Measurements from ENCODE around the gene UPB1.

The UPB1 gene

DNA sequence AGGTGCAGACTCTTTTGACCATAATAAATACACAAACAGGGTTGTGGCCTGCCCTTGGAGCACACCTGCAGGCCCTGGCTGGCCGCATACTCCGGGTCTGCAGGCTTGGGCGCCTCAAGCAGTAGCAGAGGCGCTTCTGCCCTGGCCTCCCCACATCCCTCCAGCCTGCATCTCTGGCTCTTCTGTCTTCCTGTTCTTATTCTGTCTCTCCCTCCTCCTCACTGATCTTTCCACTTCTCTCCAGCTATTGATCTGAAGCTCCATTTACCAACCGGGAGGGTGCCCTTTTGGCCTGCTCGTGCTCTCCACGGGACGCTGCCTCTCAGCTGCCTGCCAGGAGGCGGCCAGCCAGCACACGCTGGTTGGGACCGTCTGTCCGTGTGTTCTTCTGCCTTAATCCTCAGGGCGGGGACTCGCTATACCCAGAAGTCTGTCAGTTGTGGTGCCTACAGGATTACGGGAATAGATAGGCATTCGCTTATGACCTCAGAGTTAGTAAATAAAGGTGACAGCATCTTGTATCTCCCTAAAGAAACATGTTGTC is 5.2 kb downstream of the UPB1 start:
- TF ChIP-seq NFIC (IDR thresholded peaks at IDR 0.05) (no peak), MAX (IDR thresholded peaks at IDR 0.05) (no peak)

DNA sequence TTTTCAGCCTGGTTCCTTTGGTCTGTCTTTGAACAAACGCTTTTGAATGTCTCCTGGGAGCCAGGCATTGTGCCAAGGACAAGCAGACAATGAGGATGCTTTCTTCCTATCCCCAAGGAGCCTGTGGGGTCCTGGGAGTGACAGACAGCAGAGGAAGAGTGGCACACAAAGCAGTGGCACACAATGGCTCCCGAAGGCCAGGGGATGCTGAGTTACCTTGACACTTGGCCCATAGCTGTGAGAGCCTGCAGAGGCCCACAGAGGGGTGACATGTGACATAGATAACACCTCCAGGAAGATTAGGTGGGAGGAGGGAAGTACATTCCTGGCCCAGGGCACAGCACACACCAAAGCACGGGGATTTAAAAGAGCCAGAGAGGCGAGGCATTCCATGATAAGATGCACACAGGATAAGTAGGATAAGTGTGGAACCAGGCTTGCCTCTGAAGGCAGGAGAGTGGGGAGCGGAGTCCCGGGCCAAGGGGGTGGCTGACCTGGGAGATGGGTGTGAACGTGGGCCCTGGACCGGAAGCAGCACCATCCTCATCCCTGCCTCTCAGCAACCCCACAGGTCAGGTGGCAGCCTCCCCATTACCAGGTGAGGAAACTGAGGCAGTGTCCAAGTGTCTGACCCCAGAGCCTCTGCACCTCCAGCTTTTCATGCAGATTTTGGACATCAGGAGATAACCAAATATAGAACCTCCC is 6.3 kb downstream of the UPB1 start:
- TF ChIP-seq RAD21 (IDR thresholded peaks at IDR 0.05; ENCODE audit: low read depth) (no peak), CEBPB (IDR thresholded peaks at IDR 0.05) (no peak), EP300 (IDR thresholded peaks at IDR 0.05; ENCODE audit: borderline replicate concordance) (no peak)

DNA sequence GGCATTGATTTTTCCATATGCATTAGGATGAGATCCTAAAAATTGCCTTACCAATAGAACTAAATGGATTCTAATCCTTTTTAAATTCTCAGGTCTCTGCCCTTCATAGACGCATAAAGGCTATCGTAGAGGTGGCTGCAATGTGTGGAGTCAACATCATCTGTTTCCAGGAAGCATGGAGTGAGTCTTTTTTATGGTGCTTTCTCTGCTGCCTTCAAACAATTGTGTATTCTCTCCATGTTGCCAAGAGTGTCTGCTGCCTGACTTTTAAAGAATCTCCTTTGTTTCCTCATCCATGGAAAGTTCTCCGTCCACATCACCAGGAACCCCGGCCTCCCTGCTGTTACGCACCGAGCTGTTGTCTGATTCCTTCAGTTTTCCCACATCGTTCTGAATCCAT is 6.9 kb downstream of the UPB1 start:
- TF ChIP-seq RAD21 (IDR thresholded peaks at IDR 0.05; ENCODE audit: low read depth), result no peak
- TF ChIP-seq CREB1 (IDR thresholded peaks at IDR 0.05; ENCODE audit: low read depth), result no peak
- TF ChIP-seq NFIC (IDR thresholded peaks at IDR 0.05), result no peak
- no peak for TF ChIP-seq FOXM1 (IDR thresholded peaks at IDR 0.05; ENCODE audit: borderline replicate concordance, low read depth)
- no peak for TF ChIP-seq YY1 (IDR thresholded peaks at IDR 0.05; ENCODE audit: low read depth)
- TF ChIP-seq EGR1 (IDR thresholded peaks at IDR 0.05), result no peak
- no peak for TF ChIP-seq TCF12 (IDR thresholded peaks at IDR 0.05; ENCODE audit: low read depth)
- no peak for TF ChIP-seq TEAD4 (IDR thresholded peaks at IDR 0.05)
- TF ChIP-seq, protein P1, sequence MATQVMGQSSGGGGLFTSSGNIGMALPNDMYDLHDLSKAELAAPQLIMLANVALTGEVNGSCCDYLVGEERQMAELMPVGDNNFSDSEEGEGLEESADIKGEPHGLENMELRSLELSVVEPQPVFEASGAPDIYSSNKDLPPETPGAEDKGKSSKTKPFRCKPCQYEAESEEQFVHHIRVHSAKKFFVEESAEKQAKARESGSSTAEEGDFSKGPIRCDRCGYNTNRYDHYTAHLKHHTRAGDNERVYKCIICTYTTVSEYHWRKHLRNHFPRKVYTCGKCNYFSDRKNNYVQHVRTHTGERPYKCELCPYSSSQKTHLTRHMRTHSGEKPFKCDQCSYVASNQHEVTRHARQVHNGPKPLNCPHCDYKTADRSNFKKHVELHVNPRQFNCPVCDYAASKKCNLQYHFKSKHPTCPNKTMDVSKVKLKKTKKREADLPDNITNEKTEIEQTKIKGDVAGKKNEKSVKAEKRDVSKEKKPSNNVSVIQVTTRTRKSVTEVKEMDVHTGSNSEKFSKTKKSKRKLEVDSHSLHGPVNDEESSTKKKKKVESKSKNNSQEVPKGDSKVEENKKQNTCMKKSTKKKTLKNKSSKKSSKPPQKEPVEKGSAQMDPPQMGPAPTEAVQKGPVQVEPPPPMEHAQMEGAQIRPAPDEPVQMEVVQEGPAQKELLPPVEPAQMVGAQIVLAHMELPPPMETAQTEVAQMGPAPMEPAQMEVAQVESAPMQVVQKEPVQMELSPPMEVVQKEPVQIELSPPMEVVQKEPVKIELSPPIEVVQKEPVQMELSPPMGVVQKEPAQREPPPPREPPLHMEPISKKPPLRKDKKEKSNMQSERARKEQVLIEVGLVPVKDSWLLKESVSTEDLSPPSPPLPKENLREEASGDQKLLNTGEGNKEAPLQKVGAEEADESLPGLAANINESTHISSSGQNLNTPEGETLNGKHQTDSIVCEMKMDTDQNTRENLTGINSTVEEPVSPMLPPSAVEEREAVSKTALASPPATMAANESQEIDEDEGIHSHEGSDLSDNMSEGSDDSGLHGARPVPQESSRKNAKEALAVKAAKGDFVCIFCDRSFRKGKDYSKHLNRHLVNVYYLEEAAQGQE (IDR thresholded peaks at IDR 0.05; ENCODE audit: low read depth), result no peak

DNA sequence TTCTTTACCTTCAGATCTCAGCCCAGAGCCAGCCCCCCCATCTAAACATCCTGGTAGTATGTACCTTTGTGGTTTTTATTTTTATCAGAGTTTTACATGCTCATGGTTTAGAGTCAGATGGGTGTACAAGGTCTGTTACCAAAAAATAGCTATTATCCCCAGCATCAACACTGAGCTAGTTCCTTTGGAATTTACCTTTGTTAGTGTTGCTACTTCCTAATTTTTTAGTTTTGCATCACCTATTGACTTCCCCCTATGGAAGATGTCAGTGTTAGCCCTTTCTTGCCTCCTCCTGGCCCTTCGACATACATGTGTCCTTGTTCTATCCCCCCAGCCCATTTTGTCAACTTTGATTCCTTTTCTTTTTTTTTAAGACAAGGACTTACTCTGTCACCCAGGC is 7.4 kb downstream of the UPB1 start:
- no peak for TF ChIP-seq CEBPB (IDR thresholded peaks at IDR 0.05)
- no peak for TF ChIP-seq NFIC (IDR thresholded peaks at IDR 0.05)
- TF ChIP-seq, protein P2, sequence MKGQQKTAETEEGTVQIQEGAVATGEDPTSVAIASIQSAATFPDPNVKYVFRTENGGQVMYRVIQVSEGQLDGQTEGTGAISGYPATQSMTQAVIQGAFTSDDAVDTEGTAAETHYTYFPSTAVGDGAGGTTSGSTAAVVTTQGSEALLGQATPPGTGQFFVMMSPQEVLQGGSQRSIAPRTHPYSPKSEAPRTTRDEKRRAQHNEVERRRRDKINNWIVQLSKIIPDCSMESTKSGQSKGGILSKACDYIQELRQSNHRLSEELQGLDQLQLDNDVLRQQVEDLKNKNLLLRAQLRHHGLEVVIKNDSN (IDR thresholded peaks at IDR 0.05), result no peak
- TF ChIP-seq ZBTB7A (IDR thresholded peaks at IDR 0.05; ENCODE audit: low read depth), result no peak
- TF ChIP-seq TCF12 (IDR thresholded peaks at IDR 0.05; ENCODE audit: low read depth), result no peak
- TF ChIP-seq MAX (IDR thresholded peaks at IDR 0.05), result no peak
- no peak for TF ChIP-seq TAF1 (IDR thresholded peaks at IDR 0.05; ENCODE audit: low read depth)
- no peak for TF ChIP-seq RAD21 (IDR thresholded peaks at IDR 0.05; ENCODE audit: low read depth)
- TF ChIP-seq EP300 (IDR thresholded peaks at IDR 0.05; ENCODE audit: borderline replicate concordance), result no peak
- TF ChIP-seq EGR1 (IDR thresholded peaks at IDR 0.05), result no peak
- TF ChIP-seq CREB1 (IDR thresholded peaks at IDR 0.05; ENCODE audit: low read depth), result no peak
- no peak for TF ChIP-seq FOXM1 (IDR thresholded peaks at IDR 0.05; ENCODE audit: borderline replicate concordance, low read depth)
- no peak for TF ChIP-seq TEAD4 (IDR thresholded peaks at IDR 0.05)
- TF ChIP-seq, protein P1 (IDR thresholded peaks at IDR 0.05; ENCODE audit: low read depth), result no peak
- TF ChIP-seq YY1 (IDR thresholded peaks at IDR 0.05; ENCODE audit: low read depth), result no peak

GRCh38 chr22:24503137-24503842 is 8.2 kb downstream of the UPB1 start:
- TF ChIP-seq FOXM1 (IDR thresholded peaks at IDR 0.05; ENCODE audit: borderline replicate concordance, low read depth) (no peak), RAD21 (IDR thresholded peaks at IDR 0.05; ENCODE audit: low read depth) (peak; percentile 85)

DNA sequence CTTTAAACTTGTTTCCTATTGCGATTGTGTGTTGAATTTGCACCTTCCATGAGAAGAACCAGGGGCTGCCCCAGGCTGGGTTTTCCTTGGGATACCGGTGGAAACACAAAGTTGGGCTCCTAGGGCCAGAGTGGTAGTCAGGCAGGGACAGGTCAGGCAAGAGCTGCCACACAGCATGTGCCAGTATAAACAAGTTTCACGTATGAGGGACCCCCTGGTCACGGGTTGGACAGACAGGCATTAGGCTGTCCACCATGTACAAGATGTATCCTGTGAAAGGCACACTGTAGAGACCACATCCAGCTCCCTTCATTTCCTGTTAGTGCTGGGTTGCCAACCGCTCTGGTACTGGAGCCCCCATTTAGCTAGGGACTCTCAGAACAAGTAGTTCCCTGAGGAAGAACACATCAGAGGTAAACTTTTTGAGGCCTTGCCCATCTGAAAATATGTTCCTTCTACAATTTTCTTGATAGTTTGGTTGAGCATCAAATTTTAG is 8.8 kb downstream of the UPB1 start:
- TF ChIP-seq TCF12 (IDR thresholded peaks at IDR 0.05; ENCODE audit: low read depth) (no peak), CREB1 (IDR thresholded peaks at IDR 0.05; ENCODE audit: low read depth) (no peak), TEAD4 (IDR thresholded peaks at IDR 0.05) (no peak), EGR1 (IDR thresholded peaks at IDR 0.05) (no peak), RAD21 (IDR thresholded peaks at IDR 0.05; ENCODE audit: low read depth) (no peak), NFIC (IDR thresholded peaks at IDR 0.05) (no peak), TAF1 (IDR thresholded peaks at IDR 0.05; ENCODE audit: low read depth) (no peak), CEBPB (IDR thresholded peaks at IDR 0.05) (no peak), MAX (IDR thresholded peaks at IDR 0.05) (no peak), FOXM1 (IDR thresholded peaks at IDR 0.05; ENCODE audit: borderline replicate concordance, low read depth) (no peak), ZBTB7A (IDR thresholded peaks at IDR 0.05; ENCODE audit: low read depth) (no peak)
- TF ChIP-seq, protein P1 (IDR thresholded peaks at IDR 0.05; ENCODE audit: low read depth), result no peak

Data from Ishikawa (cell line).